NCI-H2107 treated with DMSO at 0.1 percent for 48 hours (cell line): ENCODE results near the gene STIP1.

Experiments used
- DNase-seq: peaks from one replicate; lab custom pipeline; 2025; ENCODE audit not compliant: unreplicated experiment; lab: John Stamatoyannopoulos, UW

Gene STIP1

GRCh38 chr11:64249563-64250414, 63.8 kb downstream of the STIP1 start:
- no peak for DNase-seq

- no peak for DNase-seq
Observed at GRCh38 chr11:64250415-64251015, 64.5 kb downstream of the STIP1 start.

- DNase-seq: no peak
Observed at GRCh38 chr11:64251016-64251752, 65.2 kb downstream of the STIP1 start, which contains the start of gene PLCB3. Gene PLCB3, plus strand, starts transcription at chr11:64251530. Its CDS starts 120 bp downstream, at chr11:64251650.

- no peak for DNase-seq
Observed at GRCh38 chr11:64251753-64252002, 65.7 kb downstream of the STIP1 start.

GRCh38 chr11:64252003-64252872, 66.3 kb downstream of the STIP1 start:
- DNase-seq: no peak

GRCh38 chr11:64253043-64253442, 67.1 kb downstream of the STIP1 start:
- no peak for DNase-seq

- no peak for DNase-seq
Observed at GRCh38 chr11:64253481-64253880, 67.5 kb downstream of the STIP1 start.
